GM21619 (cell line): ENCODE measurements around the gene APC.

Experiments used
- ATAC-seq: cut with Tn5 transposase; IDR thresholded peaks from one replicate; pipeline ENCODE4 v1.9.1; 2021; ENCODE audit not compliant: unreplicated experiment

APC gene

DNA sequence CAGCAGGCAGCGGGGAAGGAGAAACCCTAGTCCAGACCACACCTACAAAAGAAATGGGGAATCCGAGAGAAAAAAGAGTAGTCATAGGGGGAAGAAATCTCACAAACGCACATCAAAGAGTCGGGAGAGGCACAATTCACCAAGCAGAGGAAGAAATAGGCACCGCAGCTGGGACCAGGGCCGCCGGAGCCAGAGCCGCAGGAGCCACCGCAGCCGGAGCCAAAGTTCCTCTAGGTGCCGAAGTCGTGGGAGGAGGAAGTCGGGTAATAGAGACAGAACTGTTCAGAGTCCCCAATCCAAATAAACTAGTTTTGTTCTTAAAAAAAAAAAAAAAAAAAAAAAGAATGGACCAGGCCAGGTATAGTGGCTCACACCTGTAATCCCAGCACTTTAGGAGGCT is 155.1 kb downstream of the APC start:
- no peak for ATAC-seq

DNA sequence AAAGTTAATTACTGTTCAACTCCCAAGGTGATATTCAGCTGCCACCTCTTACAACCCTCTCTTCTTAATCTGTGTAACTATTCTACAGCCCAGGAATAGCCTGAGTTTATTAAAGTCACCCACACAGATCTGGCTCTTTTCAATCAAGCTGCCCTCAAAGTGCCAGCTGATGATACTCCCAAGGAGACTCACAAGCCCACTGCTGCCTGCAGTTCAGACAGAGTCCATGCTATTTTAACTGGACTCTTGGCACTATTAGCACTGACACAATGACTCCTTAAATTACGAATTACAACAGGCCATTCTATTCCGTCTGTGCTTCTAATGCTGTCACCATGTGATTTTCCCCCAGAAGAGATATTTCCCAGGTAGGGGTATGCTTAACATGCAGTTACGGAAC is 158.0 kb downstream of the APC start:
- no peak for ATAC-seq
